T follicular helper cell (primary cell): ENCODE measurements around the gene LIN28B.
"Not testable (repeated sequence)": the region's sequence is repeated elsewhere in the genome, so short reads cannot be mapped to it uniquely, and the experiment has no call there.

Source experiments
- DNase-seq: peaks from one replicate; pipeline ENCODE4 v3.0.0-alpha.2; 2020; ENCODE audit warnings: low read depth

The LIN28B gene

GRCh38 chr6:104955927-104956730 is 778 bp upstream of the LIN28B start:
- no peak for DNase-seq

DNA sequence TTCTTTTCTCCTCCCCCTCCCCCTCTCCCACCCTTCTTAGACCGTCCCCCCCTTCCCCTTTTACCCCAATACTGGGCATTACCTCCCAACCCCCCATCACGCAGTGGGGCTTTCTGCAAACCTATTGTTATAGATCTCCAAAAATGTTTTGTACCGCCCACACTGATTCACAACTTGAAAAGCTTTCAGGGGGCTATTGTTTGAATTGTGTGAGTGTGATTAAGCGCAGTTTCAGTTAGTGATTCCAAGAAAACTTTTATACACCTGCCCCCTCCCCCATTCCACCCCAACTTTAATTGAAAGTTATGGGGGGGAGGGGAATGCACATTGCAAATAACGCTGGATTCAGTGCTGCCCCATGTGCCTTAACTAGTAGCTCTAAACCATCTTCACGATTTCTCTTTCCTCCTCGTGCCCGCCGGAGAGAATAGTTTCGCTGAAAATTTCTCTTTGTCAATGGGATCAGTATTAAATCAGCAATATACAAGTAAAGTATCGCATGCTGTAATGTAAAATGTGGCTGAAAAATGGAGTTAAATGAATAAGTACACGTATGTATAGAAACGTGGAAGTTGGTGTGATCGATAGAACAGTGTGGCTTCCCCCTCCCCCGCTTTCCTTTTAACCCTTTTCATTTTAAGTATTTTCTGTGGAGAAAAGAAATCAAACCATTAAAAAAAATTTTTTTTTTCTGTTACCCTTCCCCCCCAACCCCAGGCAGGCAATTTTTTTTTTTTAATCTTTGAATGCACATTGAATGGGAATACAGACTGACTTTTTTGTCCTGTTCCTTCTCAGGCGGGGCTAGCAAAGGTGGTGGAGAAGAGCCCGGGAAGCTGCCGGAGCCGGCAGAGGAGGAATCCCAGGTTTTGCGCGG is 632 bp downstream of the LIN28B start:
- no peak for DNase-seq

- DNase-seq = no peak
Observed at GRCh38 chr6:104958178-104959025, 1.5 kb downstream of the LIN28B start.

GRCh38 chr6:104959026-104959858 is 2.3 kb downstream of the LIN28B start:
- DNase-seq = no peak

- no peak for DNase-seq
Observed at GRCh38 chr6:104969108-104969507, 12.2 kb downstream of the LIN28B start.

- DNase-seq = no peak
Observed at GRCh38 chr6:104969785-104970581, 13.1 kb downstream of the LIN28B start.

DNA sequence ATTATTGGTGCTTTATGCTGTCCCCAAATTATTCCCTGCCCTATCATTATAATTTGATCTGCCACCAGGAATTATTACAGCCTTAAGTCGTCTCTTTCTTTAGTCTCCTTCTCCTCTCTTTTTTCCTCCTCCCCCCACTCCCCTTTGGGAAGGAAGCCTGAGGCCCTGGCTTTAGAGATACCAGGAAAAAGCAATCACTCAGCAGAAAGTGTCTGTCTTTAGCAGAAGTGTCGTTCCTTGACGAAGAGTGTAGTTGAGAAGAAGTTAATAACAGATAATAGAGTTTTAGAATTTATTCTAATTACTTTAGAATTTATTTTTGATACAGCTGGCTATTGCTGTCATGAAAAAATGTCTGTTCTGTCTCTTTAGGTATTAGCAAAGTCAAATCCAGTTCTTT is 16.5 kb downstream of the LIN28B start:
- DNase-seq = no peak

DNA sequence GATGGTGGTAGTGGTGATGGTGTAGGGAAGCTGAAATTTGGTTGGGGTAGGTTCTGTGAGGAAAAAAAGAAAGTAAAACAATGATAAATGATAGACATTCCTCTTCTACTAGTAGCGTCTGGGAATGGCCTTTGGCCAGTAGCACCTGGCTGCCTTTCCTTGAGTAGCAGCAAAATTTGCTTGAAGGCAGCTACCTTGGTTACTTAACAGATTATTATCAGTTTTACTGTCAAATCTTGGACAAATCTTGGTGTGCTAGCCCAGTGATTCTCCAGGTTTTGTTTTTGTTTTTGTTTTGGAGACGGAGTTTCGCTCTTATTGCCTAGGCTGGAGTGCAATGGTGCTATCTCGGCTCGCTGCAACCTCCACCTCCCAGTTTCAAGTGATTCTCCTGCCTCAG is 26.4 kb downstream of the LIN28B start:
- DNase-seq = no peak

DNA sequence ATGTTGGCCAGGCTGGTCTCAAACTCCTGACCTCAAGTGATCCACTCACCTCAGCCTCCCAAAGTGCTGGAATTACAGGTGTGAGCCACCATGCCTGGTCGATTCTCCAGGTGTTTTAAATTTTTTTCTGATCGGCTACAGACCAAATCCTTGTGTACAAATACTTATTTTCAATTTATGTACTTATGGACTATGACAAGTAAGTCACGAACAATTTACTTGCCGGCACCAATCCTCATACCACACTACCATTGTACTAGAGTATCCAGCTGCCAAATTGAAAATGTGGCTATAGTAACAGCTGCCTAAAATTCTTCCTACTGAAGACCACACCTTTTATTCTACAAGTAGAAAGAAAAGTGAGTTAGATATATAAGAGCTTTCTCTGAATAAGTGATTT is 26.9 kb downstream of the LIN28B start:
- DNase-seq = no peak

DNA sequence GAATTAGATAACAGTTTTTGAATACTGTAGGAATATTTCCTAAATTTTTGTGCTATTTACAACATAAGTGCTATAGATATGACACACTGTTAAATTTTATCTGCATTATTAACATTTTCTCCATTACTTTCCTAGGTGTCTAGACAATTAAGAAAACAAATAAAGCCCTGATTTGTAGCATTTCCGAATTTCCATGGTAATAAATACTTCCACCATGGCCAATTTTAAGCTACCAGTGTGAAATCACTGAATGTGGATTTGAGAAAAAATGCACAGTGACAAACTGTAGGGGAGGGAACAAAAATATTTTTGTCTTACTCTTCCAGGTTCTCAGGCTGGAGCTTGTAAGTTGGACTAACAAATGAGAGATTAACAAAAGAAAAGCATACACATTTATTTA is 27.9 kb downstream of the LIN28B start:
- DNase-seq = no peak

DNA sequence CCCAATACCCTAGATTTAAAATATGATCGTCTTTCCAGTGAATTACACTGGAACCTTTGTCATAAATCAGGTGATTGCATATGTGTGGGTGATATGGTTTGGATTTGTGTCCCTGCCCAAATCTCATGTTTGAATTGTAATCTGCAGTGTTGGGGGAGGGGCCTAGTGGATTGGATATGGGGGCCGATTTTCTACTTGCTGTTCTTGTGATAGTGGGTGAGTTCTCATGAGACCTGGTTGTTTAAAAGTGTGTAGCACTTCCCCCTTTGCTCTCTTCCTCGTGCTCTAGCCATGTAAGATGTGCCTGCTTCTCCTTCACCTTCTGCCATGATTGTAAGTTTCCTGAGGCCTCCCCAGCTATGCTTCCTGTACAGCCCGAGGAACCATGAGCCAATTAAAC is 29.0 kb downstream of the LIN28B start:
- not testable (repeated sequence) for DNase-seq

DNA sequence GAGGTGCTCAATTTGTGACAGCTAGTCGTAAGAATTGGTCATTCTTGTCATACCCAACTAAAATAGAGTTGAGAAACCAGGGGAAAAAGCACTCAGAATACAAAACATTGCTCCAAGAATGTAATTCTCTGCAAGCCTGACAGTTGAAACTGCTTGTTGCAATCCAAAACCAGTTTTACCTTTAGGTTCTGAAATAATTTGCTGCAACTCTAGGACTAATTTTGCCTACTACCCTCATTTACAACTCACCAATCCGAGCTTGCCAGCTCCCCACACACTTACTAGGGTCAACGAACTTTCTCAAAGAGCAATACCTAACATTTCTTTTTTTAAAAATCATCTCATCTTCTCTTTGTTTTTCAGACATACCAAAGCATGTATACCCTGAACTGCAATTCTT is 29.7 kb downstream of the LIN28B start:
- no peak for DNase-seq

- no peak for DNase-seq
Observed at GRCh38 chr6:104987218-104987617, 30.3 kb downstream of the LIN28B start.

DNA sequence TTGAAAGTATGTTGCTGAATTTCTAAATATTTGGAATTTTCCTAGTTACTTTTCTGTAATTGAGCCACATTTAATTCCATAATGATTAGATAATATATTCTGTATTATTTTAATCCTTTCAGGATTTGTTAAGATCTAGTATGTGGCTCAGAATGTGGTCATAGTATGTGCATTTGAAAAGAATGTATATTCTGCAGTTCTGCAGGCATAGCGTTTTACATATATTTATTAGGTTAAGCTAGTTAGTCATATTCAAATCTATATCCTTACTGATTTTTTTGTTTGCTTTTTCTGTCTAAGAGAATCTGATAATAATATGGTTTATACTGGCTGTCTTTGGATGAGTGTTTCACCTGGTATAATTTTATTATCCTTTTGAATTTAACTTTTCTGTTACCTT is 33.2 kb downstream of the LIN28B start:
- DNase-seq = no peak

GRCh38 chr6:104991062-104991461 is 34.2 kb downstream of the LIN28B start:
- DNase-seq = not testable (repeated sequence)

- not testable (repeated sequence) for DNase-seq
Observed at GRCh38 chr6:104993576-104993975, 36.7 kb downstream of the LIN28B start.

DNA sequence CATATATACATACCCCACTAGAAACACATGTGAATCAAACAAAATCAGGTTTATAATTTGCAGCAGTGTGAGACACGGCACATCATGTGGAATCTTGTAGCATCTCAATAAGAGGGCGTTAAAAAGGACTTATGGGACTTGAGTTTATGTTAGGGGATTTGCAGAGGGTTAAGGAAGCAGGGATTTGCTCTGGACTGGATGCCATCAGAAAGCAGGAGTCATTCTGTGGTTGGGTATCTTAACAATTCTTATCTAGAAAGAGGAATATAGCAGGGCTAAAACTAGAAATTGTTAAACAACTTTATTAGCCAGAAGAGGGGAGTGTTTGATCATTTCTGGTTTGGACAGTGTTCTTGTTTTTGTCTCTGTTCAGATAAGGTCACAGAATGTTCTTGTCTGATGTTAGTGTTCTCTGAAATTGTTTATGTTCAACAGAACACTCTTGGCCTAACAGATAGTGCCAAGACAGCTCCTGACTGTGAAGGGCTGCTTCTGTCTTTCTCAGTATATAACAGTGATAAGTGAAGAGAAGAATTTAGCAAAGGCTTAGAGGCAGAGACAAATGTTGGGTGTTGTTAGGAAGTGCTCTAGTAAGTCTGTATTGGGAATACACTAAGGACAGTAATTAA is 39.2 kb downstream of the LIN28B start:
- DNase-seq = no peak

- DNase-seq = no peak
Observed at GRCh38 chr6:105001063-105001462, 44.2 kb downstream of the LIN28B start.

DNA sequence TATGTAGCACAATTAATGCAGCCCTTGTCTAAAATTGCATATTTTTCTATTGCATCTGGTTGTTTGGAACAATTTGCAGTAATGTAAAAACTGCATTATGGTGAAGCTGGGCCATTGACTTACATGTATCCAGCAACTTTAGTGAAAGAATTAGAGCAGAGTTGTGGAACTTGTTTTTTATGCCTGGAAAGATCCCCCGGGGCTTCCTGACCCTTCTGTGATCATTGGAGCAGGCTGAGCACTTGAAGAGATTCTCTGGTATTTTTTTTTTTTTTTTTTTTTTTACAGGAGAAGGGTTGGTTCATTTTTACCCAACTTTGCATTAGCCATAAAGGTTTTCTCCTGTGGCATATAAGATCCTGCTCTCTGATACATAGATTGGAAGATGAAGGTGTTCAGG is 45.0 kb downstream of the LIN28B start:
- no peak for DNase-seq

DNA sequence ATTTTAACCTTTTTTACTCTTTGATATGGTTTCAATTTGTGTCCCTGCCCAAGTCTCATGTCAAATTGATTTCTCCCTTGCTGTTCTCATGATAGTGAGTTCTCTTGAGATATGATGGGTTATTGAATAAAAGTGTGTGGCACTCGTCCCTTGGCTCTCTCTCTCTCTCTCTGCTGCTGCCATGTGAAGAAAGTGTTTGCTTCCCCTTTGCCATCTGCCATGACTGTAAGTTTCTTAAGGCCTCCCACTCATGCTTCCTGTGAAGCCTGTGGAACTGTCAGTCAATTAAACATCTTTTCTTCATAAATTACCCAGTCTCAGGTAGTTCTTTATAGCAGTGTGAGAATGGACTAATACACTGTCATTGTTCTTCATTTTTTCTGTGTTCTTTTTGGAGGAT is 48.5 kb downstream of the LIN28B start:
- no peak for DNase-seq
